KMS-11 (cell line): Measurements from ENCODE around the gene PNKD.

Experiments
- H2AFZ ChIP-seq: fragments of 200-600 bp; sonication (generic); 2 replicates; pipeline ENCODE4 v1.6.1; 2016; ENCODE audit warnings: antibody characterized with exemption, mixed run types, low read depth
- H3K27ac ChIP-seq: fragments of 200-600 bp; sonication (generic); 2 replicates; pipeline ENCODE4 v1.6.1; 2016; ENCODE audit warnings: mild to moderate bottlenecking, mixed run types
- H3K27me3 ChIP-seq: fragments of 200-600 bp; sonication (generic); 2 replicates; pipeline ENCODE4 v1.6.1; 2017; ENCODE audit warnings: mild to moderate bottlenecking, low read depth, mixed run types, moderate library complexity; ENCODE audit not compliant: insufficient read depth
- H3K36me3 ChIP-seq: fragments of 200-600 bp; sonication (generic); 2 replicates; pipeline ENCODE4 v1.6.1; 2017; ENCODE audit warnings: mild to moderate bottlenecking, mixed run types; ENCODE audit not compliant: insufficient read depth
- H3K4me1 ChIP-seq: fragments of 200-600 bp; sonication (generic); 2 replicates; pipeline ENCODE4 v1.6.1; 2016; ENCODE audit warnings: mild to moderate bottlenecking, low read depth, mixed run types; ENCODE audit not compliant: poor library complexity, severe bottlenecking
- H3K4me2 ChIP-seq: fragments of 200-600 bp; sonication (generic); 2 replicates; pipeline ENCODE4 v1.7.0; 2016; ENCODE audit warnings: mild to moderate bottlenecking, mixed run types
- H3K4me3 ChIP-seq: fragments of 200-600 bp; sonication (generic); IDR thresholded peaks from 2 replicates; pipeline ENCODE4 v1.6.1; 2017; ENCODE audit warnings: low read depth, low read length, mixed read lengths; ENCODE audit not compliant: insufficient read depth
- H3K79me2 ChIP-seq: fragments of 200-600 bp; sonication (generic); 2 replicates; pipeline ENCODE4 v1.6.1; 2016; ENCODE audit warnings: low read depth, mixed run types; ENCODE audit not compliant: insufficient read depth
- H3K9ac ChIP-seq: fragments of 200-600 bp; sonication (generic); 2 replicates; pipeline ENCODE4 v1.6.1; 2016; ENCODE audit warnings: mild to moderate bottlenecking, mixed run types
- H4K20me1 ChIP-seq: fragments of 200-600 bp; sonication (generic); 2 replicates; pipeline ENCODE4 v1.6.1; 2016; ENCODE audit warnings: mild to moderate bottlenecking, mixed run types; ENCODE audit not compliant: insufficient read depth
- TF ChIP-seq, protein P1 (sequence below): fragments of 200-600 bp; sonication (generic); conservative IDR thresholded peaks from 2 replicates; pipeline ENCODE4 v1.6.1; 2017; ENCODE audit warnings: low read depth, mild to moderate bottlenecking, antibody characterized with exemption, low read length, moderate library complexity, mixed read lengths

Gene PNKD

DNA sequence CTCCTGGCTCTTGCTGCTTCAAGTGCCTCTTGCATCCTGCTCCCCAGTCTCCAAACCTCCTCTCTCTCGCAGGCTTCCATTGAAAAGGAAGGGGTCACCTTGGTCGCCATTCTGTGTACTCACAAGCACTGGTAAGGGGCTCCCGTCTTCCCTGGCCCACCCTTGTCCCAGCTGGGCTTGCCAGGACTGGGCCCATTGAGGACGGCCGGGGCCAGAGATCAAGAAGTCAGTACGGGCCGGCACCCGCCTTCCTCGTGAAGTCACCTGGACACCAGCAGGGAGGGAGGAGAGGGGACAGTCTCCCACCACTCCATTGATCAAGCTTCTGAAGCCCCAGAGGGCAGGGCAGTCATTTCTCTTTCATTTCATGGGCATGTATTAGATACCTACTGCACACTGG lies 70.3 kb downstream of the PNKD start:
- no peaks in the 10 kb centered on the region for H3K36me3 ChIP-seq
- H3K9ac ChIP-seq: no peak overlapping the region
- TF ChIP-seq, protein P1, sequence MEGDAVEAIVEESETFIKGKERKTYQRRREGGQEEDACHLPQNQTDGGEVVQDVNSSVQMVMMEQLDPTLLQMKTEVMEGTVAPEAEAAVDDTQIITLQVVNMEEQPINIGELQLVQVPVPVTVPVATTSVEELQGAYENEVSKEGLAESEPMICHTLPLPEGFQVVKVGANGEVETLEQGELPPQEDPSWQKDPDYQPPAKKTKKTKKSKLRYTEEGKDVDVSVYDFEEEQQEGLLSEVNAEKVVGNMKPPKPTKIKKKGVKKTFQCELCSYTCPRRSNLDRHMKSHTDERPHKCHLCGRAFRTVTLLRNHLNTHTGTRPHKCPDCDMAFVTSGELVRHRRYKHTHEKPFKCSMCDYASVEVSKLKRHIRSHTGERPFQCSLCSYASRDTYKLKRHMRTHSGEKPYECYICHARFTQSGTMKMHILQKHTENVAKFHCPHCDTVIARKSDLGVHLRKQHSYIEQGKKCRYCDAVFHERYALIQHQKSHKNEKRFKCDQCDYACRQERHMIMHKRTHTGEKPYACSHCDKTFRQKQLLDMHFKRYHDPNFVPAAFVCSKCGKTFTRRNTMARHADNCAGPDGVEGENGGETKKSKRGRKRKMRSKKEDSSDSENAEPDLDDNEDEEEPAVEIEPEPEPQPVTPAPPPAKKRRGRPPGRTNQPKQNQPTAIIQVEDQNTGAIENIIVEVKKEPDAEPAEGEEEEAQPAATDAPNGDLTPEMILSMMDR: no peak
- no peaks in the 10 kb centered on the region for H3K79me2 ChIP-seq
- no peak overlapping the region for H3K4me3 ChIP-seq
- H2AFZ ChIP-seq: no peak overlapping the region
- no peaks in the 10 kb centered on the region for H3K27me3 ChIP-seq
- H3K4me2 ChIP-seq: no peak overlapping the region
- H3K4me1 ChIP-seq: no peaks in the 10 kb centered on the region
- no peaks in the 10 kb centered on the region for H4K20me1 ChIP-seq
- no peak overlapping the region for H3K27ac ChIP-seq

DNA sequence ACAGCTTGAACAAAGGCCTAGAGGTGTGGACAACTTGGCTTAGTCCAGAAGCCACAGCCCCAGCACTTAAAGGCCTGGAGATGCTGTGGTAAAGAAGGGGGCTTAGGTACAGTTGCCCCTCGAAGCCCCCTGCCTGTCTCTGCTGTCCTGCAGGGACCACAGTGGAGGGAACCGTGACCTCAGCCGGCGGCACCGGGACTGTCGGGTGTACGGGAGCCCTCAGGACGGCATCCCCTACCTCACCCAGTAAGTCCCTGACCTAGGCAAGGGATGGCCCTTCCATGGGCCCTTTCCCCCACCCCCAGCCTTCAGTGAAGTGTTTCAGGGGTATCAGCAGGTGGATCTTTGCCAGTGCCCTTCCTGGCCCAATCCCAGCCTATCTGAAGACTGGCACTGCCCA lies 71.1 kb downstream of the PNKD start:
- TF ChIP-seq, protein P1: no peak
- Histone ChIP-seq H4K20me1 (no peaks in the 10 kb centered on the region), H3K27me3 (no peaks in the 10 kb centered on the region), H3K9ac (no peak overlapping the region), H3K4me2 (no peak overlapping the region), H3K27ac (no peak overlapping the region), H3K79me2 (no peaks in the 10 kb centered on the region), H3K36me3 (no peaks in the 10 kb centered on the region), H3K4me3 (no peak overlapping the region), H2AFZ (no peak overlapping the region), H3K4me1 (no peaks in the 10 kb centered on the region)

DNA sequence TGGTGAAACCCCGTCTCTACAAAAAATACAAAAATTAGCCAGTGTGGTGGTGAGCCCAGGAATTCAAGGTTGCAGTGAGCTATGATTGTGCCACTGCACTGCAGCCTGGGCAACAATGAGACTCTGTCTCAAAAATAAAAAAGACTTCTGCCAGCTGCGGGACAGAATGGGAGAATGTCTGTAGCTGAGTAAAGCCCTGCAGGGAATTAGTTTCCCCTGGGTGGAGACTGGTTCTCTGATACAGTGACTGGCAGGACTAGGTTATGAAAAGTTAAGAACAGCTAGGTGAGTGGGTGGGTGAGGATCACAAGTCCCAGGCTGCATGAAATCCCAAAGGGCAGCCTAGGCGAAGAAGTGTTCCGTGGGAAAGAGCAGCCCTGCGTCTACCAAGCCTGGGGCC lies 72.5 kb downstream of the PNKD start:
- no peak overlapping the region for H2AFZ ChIP-seq
- no peak overlapping the region for H3K9ac ChIP-seq
- H3K36me3 ChIP-seq: no peaks in the 10 kb centered on the region
- H3K4me2 ChIP-seq: no peak overlapping the region
- TF ChIP-seq, protein P1: no peak
- H3K4me1 ChIP-seq: no peaks in the 10 kb centered on the region
- no peak overlapping the region for H3K4me3 ChIP-seq
- H3K27ac ChIP-seq: no peak overlapping the region
- no peaks in the 10 kb centered on the region for H4K20me1 ChIP-seq
- H3K79me2 ChIP-seq: no peaks in the 10 kb centered on the region
- no peaks in the 10 kb centered on the region for H3K27me3 ChIP-seq

DNA sequence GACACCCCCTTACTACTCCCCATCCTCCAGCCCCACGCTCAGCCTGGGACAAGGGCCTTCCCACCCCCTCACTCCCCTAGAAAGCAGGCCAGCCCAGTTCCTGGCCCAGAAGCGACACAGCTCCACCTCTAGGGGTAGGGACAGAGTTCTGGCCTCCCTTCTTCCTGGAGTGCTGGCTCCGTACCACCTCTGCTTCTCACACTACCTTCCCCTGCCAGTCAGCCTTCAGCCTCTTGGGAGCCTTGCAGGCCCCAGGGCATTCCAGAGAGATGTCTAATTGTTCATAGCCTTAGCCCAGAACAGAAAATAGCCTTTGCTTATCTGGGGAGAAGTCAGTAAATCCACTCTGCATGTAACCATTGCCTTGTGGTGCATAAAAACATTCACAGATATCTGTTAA lies 73.3 kb downstream of the PNKD start:
- Histone ChIP-seq H3K36me3 (no peaks in the 10 kb centered on the region), H3K27ac (no peak overlapping the region)

More for the DNA sequence above, 73.3 kb downstream of the PNKD start:
- no peak overlapping the region for H3K9ac ChIP-seq
- H4K20me1 ChIP-seq: no peaks in the 10 kb centered on the region
- no peak overlapping the region for H3K4me2 ChIP-seq
- H2AFZ ChIP-seq: no peak overlapping the region
- H3K4me1 ChIP-seq: no peaks in the 10 kb centered on the region
- H3K4me3 ChIP-seq: no peak overlapping the region
- TF ChIP-seq, protein P1: no peak
- H3K27me3 ChIP-seq: no peaks in the 10 kb centered on the region
- H3K79me2 ChIP-seq: no peaks in the 10 kb centered on the region
